OCI-M1 (cell line): ENCODE data around the gene ADRM1.

ENCODE experiments used
- DNase-seq: peaks from one replicate; lab custom pipeline; 2025; lab: John Stamatoyannopoulos, UW

Gene ADRM1

DNA sequence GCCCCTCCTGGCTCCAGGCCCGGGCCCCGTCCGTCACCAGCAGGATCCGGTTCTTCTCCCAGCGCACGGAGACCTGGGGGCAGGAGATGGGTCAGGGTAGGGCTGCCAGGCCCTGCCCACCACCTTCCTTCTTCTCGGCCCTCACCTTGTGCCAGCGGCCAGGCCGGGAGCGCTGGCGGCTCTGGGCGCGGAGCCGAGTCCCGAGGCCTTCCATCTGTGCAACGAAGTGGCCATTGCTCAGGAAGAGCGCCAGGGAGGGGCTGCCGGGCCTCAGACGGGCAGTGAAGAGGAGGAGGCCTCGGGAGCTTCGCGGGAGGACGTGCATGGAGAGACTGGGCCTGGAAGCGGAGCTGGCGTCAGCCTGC is 7.9 kb downstream of the ADRM1 start:
- DNase-seq: no peak

DNA sequence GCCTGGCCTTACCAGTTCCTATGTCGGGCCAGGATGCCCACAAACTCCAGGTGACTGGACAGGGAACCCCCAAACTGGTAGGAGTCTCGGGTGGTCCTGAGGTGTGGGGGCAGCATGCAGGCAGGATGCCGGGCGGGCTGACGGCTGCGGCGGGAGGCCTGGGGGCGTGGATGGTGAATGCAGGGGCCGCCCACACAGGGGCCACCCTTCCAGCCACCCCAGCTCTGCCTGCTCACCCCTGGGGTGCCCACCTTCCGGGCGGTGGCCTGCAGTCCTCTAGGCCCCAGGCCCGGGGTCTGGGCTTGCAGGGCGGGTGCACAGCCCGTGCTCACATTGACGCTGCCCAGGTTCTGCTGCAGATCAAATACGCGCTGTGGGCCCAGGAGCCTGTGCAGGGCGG is 8.4 kb downstream of the ADRM1 start:
- DNase-seq: no peak

DNA sequence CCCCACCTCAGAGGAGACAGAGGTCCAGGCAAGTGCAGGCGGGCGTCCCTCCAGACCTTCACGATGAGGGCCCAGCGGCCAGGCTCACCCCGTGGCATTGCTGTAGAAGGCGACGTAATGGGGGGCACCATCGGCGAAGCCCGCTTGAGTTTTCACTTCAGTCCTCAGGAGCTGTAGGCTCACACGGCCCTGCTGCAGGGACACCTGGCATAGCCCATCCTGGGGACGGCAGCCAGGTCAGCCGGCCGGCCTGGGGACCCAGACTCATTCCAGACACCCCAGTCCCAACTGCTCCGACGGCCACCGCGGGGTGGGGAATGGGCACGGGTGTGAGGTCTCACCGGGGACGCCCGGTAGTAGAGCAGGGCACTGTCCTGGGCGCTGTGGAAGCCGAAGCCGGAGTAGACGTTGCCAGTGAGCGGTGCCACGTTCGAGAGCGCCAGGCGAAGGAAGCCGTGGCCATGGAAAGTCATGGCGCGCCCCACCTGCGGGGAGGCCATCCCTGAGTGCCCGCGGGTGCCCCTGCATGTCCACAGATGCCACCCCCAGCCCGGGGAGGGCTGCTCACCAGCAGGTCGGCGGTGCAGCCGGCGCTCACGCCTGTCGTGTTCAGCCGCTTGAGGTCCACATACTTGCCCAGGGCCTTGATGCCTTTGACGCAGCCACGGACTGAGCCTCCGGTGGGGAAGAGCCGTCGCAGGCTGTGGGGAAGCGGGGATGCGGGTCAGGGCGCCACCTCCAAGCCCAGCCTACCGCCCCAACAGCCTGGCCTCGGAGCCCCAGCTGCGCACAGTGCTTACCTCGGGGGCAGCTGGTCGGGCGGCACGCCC is 9.2 kb downstream of the ADRM1 start:
- DNase-seq: no peak

DNA sequence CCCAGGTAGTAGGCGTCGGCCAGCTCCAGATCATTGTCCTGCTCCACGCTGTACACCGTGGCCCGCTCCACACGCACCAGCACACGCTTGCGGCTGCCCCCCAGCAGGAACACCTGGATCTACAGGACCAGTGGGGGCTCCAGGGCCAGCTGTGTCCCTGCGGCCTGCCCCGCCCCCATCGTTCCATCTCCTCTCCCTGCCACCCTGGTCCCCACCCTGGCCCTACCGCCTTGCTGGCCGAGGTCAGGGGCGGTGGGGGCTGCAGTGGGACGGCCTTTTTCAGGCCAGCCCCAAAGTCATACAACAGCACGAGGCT is 9.8 kb downstream of the ADRM1 start:
- DNase-seq: no peak

DNA sequence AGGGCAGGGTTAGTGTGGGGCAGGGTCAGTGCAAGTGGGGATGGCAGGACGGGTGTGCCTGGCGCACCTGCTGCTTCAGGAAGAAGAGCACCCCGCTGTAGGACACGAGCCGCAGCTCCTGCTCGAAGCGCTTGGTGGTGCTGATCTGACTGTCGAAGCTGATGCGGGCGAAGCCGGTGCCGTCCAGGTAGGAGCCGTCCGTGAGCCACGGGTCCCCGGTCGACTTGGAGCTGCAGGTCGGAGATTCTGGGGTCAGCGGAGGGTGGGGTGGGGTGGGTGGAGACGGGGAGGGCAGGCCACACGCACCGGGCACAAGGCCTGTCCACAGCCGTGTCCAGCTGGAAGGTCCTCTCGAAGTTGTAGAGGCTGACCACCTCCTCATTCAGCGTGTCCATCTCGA is 10.2 kb downstream of the ADRM1 start:
- no peak for DNase-seq

DNA sequence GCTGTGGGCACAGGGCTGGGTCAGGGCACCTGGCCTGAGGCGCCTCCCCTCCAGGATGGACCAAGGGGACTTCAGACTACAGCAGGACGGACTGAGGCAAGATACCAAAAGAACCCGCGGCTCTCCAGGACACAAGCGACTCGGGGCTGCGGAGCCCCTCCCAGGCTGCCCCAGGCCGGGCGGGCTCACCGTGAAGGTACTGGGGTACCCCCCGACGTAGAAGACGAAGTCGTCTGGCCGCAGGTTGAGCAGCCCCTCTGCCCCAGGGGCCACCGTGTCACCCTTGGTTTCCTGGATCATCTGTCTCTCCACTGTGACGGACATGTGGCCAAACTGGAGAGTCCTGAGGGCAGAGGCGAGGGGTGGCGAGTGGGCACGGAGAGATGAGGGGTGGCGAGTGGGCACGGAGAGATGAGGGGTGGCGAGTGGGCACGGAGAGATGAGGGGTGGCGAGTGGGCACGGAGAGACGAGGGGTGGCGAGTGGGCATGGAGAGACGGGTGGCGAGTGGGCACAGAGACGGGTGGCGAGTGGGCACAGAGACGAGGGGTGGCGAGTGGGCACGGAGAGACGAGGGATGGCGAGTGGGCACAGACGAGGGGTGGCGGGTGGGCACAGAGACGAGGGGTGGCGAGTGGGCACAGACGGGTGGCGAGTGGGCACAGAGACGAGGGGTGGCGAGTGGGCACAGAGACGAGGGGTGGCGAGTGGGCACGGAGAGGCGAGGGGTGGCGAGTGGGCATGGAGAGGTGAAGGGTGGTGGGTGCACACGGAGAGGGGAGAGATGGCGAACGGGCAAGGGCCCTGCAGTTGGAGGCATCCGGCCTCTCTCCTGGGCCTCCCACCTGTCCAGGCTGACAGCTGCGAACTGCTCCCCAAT is 10.9 kb downstream of the ADRM1 start:
- no peak for DNase-seq

DNA sequence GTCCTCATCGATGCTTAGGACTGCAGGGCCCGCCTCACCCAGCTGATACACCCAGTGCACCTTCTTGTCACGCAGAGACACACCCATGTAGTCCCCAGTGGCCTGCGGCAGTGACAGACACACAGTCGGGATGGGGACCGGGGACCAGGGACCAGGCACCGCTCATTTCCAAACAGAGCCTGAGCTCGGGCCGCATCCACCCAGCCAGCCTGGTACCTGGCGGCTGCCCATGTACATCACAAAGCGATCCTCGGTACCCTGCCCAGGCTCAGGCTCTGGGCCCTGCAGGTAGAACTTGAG is 11.5 kb downstream of the ADRM1 start:
- no peak for DNase-seq

DNA sequence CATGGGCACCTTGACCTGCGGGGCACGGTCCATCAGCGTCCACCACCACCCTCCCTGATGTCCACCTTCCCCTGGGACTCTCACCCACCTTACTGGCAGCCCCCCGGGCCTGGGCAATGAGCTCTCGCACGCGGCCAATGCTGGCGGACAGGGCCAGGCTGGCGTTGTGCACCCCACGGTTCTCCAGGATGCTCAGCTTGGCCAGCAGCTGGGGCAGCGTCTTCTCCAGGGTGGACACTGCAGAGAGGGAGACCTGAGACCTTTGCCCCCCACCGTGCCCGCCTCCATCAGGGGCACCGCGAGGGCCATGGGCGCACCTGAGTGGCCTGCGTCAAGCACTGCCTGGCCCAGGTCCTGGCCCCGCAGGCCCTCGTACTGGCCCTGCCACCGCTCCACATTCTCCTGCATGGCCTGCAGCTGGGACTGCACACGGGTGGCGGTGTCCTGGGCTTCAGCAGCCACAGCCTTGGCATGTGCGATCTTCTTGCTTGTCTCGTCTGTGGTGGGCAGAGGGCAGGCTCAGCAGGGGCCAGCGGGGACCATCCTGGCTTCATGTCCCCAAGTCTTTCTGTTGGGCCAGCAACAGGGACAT is 12.0 kb downstream of the ADRM1 start:
- DNase-seq: no peak

DNA sequence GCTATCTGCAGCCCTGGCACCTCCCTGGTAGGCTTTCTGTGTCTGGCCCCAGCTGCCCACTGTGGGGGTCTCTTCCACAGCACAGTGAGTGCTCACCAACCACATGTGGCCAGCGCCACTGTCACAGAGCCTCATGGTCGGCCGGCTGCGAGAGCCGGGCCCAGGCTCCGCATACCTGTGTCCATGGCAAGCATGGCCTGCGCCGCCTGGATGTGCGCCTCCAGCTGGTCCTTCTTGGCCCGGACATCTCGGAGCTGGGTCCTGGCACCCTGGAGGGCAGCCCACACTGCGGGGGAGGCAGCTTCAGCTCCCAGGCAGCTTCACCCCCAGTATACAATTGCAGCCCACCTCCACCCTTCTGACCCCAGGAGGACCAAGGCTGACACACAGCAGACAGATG is 13.0 kb downstream of the ADRM1 start:
- DNase-seq: no peak

DNA sequence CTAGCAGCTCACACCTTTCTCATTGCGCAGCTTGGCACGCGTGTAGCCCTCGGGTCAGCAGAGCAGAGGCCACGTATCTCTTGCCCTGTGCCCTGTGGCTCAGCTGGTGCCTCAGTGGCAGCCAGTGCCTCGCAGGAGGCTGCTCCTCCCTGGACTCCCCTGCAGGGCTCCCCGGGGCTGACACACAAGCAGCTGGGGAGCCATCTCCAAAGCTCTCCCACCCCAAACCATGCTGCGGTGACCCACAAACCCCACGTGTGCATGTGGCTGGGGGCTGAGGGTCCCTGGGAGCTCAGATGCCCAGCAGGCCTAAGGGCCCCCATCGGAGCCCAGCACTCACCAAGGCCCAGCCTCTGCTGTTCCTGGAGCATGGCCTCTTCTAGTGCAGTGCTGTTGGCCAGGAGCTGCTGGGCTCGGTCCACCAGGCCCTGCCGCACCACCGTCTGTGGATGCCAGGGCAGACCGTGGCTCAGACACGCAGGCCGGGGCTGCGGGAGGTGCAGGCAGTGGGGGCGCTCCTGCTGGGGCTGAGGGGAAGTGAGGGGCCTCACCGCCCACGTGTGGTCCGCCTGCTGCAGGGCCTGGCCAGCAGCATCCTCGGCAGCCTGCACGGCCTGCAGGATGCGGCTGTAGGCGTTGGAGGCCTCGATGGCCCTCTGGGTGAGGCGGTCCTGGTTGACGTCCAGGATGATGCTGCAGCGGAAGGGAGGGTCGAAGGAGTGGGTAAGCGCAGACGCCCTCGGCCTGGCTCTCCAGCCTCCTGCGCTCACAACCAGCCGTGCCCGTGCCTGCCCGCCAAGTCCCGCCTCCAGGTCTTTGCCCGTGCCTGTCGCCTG is 13.8 kb downstream of the ADRM1 start:
- no peak for DNase-seq

DNA sequence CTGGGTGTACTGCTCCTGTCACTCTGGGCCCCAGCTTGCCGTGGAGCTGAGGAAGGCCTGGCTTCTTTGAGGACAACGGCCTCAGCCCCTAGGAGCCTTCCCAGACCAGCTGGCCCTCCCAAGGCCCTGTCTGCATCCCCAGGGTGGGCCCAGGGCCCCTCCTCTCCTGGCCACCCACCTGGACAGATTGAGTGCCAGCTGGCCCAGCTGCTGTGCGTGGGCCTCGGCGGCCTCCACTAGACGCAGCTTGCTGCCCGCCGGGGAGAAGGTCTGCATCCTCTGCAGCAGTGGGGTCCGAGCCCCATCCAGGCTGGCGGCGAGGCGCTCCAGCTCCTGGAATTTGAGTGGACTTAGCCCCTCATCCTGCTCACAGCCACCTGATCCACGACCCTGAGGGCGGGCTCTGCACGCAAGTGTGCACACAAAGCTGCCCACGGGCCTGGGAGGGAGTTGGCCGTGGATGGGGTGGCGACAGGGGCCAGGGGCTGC is 14.4 kb downstream of the ADRM1 start:
- DNase-seq: no peak

DNA sequence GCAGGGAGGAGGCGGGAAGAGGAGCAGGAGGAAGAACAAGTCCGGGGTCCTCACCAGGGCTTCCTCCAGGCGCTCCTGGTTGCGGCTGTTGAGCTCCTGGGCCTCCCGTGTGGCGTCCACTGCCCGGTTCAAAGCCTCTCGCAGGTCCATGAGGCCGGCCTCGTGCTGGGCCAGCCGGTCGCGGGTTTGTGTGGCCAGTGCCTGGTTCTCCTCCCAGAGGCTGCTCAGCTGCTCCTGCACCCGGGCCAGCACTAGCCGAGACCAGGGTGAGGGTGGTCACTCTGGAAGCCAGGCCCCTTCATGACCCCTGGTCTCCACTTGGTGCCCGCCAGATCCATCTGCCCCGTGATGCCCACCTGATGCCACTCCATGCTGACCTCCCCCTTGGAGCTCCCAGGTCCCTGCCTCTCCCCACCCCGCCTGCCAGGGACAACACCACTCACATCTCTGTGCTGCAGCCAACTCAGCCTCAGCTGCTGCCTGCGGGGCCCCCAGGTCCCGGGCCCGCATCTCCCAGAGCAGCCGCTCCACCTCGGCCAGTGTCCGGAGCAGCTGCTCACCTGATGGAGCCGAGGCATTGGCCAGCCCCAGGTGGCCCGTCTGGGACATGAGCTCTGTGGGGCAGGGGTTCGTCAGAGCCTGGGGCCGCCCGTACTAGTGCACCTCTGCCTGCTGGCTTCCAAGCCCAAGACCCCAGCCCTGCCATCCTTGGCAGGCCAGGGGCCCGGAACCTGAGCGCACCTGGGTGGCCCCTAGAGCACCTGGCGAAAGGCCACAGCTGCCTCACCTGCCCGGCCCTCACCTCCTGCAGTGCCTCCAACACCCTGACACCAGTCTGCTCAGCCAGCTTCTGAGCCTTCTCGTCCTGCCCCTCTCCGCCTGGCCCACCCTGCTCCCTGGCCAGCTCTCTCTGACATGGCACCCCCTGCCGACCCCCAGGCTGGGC is 15.9 kb downstream of the ADRM1 start:
- DNase-seq: no peak

DNA sequence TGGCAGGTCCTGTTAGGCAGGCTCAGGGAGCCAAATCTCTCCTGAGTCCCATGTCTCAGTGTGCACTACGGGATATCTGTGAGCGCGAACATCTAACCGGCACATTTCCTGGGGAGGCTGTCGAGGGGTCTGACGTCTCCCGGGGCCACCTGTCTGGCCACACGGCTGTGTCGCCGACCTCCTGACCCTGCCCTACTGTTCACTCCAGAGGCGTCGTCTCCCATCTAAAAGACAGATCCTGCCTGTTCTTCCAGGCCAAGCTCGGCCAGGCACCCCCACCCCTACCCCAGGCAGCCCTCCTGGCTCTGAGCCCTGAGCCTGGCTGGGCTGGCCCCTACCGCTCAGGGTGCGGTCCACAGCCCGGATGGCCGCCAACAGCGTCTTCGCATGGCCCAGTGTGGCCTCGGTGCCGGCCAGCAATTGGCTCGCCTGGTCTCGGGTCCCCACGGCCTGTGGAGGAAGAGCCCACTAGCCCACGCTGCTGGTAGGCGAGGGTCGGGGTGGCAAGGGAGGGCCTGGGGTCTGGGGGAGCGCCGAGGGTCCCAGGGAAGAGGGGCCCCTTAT is 16.6 kb downstream of the ADRM1 start:
- no peak for DNase-seq

DNA sequence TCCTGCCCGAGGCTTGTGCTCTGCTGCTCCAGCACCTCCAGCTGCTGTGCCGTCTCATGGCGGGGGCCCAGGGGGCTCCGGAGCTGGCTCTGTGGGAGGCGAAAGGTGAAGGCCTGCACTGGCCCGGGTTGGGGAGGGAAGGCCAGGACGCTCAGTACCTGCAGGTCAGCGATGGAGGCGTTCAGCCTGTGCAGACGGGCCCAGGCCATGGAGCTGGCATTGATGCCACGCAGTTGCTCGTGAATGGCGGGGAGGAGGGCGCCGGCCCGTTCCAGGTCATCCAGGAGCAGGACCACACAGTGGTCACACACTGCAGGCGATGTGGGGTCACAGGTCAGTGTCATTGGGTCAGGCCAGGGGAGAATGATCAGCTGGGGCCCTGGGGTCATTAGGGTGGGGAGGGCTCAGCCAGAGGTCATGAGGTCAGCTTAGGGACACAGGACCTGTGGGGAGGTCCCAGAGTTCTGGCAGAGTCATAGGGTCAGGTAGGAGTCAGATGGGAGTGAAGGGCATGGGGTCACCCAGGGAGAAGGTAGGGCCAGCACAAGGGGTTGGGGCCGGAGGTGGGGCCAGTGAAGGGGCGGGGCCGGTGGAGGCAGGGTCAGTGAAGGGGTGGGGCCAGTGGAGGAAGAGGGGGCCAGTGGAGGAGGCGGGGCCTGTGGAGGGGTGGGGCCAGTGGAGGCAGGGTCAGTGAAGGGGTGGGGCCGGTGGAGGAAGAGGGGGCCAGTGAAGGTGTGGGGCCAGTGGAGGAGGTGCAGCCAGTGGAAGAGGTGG is 18.0 kb downstream of the ADRM1 start:
- no peak for DNase-seq

DNA sequence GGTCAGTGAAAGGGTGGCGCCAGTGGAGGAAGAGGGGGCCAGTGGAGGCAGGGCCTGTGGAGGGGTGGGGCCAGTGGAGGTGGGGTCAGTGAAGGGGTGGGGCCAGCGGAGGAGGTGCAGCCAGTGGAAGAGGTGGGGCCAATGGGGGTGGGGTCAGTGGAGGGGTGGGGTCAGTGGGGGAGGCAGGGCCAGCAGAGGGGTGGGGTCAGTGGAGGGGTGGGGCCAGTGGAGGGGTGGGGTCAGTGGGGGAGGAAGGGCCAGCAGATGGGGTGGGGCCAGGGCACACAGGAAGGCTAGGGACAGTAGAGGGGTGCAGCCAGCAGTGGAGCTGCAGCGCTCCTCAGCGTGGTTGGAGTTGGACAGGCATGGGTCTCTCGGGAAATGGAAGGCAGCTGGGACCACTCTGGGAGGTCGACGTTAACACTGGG is 18.7 kb downstream of the ADRM1 start:
- no peak for DNase-seq

DNA sequence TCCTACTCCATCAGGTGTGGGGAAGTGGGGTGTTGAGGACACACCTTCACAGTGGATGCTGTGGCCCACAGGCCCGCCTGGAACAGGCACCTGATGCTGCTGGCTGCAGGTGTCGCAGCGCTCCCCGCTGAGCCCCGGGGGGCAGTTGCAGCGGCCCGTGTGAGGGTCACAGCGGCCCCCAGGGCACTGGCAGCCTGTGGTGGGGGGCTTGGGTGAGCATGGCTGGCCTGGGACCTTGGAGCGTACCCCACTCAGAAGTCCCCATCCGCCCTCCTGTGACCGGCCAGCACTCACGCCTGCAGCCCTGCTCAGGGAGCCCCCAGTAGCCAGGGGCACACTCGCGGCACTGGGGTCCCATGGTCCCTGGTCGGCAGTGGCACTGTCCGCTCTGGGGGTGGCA is 19.2 kb downstream of the ADRM1 start:
- DNase-seq: no peak

DNA sequence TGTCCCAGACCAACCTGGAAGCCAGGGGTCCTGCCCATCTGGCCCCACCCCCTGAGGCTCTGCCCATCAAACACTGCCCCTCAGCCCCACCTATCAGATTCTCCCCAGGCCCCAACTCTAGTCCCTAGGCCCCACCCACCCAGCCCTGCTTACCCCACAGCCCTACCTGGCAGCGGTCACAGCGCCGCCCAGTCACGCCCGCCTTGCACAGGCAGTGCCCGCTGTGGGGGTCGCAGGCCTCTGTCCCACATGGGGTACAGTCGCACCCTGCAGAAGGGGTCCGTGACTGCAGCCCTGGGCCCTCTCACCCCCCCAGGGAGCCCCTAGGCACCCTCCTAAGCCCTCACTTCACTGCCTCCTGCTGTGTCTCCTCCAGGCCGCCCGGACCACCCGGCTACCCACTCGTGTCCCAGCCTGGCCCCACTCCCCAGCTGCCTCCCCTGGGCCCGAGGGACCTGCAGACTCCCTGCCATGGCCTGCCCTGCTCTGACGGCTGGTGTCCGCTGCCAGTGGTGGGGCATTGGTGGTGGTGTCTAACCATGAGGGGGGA is 19.8 kb downstream of the ADRM1 start:
- DNase-seq: no peak

DNA sequence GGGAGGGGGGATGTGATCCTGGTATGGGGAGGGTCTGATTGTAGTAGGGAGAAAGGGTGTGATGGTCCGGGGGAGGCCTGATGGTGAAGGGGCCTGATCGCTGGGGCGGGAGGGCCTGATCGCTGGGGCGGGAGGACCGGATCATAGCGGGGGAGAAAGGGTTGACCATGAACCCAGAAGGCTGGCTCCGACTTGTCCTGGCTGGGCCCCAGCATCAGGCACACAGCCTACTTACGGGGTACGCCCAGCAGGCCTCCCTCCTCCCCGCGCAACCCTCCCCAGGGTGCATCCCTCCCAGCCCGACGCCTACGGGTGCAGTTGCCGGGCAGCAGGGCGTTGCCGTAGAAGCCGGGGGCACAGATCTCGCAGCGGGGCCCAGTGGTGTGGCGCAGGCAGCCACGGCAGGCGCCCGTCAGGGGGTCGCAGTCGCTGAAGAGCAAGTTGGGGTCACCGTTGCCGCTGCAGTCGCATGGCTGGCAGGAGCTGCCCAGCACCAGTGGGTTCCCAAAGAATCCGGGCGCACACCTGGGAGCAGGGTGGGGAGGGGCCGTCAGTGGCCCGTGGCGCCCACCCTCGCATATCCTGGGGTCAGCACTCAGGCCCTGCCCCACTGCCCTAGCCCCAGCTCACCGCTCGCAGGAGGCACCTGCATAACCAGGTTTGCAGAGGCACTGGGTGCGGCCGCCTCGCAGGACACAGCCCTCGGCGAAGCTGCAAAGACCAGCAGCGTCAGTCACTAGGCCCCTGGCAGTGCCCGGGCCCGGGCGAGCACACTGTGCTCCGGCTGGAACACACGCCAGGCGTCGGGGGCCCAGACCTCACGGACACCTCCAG is 20.6 kb downstream of the ADRM1 start:
- DNase-seq: no peak
